Limb (tissue), 2 donors: ENCODE measurements around the gene ACSM2B.
"Not testable (repeated sequence)": the region's sequence is repeated elsewhere in the genome, so short reads cannot be mapped to it uniquely, and the experiment has no call there.

Experiments used
- DNase-seq, 2 donors: peaks; one replicate each; pipeline ENCODE4 v3.0.0-alpha.2; 2016; ENCODE audit errors: extremely low spot score in 2 of 2

ACSM2B gene, protein sequence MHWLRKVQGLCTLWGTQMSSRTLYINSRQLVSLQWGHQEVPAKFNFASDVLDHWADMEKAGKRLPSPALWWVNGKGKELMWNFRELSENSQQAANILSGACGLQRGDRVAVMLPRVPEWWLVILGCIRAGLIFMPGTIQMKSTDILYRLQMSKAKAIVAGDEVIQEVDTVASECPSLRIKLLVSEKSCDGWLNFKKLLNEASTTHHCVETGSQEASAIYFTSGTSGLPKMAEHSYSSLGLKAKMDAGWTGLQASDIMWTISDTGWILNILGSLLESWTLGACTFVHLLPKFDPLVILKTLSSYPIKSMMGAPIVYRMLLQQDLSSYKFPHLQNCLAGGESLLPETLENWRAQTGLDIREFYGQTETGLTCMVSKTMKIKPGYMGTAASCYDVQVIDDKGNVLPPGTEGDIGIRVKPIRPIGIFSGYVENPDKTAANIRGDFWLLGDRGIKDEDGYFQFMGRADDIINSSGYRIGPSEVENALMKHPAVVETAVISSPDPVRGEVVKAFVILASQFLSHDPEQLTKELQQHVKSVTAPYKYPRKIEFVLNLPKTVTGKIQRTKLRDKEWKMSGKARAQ

DNA sequence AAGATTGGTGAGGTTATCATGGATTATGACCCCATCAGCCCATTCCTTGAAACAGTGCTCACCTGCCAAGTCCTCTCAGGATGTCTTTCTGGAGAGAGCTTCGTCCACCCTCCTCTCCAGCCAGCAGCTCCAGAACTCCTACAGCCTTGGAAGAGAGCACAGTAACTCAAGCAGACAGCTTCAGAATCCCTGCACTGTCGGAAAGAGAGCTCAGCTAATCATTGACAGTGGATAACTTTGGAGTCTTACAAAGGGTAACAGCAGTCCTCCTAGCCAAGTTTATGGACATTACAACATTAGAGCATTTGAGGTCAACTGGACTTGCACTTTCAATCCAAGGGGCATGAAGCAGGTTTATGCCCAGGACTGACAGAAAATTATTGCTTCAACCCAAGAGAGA, at the start of gene ACSM2B:
TSS of gene ACSM2B (minus strand) at position 223 of the 400 bp plus-strand sequence. CDS start 11,522 bp downstream, outside the sequence.
- not testable (repeated sequence) for DNase-seq

DNA sequence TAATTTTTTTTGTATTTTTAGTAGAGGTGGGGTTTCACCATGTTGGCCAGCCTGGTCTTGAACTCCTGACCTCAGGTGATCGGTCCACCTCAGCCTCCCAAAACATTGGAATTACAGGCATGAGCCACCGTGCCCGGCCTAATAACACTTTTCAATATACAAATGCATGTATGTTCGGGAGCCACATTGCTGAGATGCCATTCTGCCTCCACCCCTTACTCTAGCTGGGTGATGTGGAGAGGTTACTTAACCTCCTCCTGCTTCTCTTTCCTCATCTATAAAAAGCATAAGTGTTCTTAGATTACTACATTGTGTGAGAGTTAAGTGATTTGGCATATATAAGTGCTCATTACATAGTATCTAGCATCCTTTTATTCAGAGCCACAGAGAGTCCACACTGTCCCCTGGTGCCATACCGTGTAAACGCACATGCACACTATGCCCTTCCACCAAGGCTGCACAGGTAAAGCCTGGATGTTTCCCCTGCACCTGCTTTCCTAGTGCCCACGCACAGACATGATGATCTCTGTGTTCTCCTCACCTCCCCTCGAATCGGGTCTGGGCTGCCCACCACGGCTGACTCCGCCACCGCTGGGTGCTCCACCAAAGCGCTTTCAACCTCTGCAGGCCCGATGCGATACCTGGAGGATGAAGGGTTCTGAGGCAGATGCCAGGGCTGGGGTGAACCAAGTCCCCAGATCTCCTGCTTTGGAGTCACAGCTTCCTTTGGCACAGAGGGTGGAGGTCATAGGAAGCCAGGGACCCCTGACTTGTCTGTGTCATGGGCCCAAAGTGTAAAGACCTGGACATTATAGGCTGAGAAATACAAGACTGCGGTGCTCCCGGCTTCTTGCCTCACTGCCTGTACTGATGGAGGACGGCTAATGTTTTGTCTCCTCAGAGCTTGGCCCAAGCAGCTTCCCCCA, 49.0 kb upstream of the ACSM2B start:
- DNase-seq, result no peak

- no peak for DNase-seq
Observed at GRCh38 chr16:20624205-20624604, 48.0 kb upstream of the ACSM2B start.

DNA sequence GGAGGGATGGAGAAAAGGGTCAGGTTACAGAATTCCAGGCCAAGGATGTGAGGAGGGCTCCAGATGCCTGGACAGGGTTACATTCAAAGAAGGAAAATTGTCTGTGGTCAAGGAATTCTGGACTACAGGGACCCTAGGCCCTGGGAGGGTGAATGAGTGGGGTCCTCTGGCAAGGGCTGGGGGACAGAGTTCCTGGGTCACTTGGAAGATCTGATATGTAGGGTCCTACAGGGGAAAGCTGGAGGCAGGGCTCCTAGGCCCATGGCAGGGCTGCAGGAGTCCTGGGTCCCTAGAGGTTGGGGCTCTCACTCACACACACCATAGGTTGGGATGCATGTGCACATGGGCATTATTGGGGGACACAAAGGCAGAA, 46.3 kb upstream of the ACSM2B start:
- no peak for DNase-seq

DNA sequence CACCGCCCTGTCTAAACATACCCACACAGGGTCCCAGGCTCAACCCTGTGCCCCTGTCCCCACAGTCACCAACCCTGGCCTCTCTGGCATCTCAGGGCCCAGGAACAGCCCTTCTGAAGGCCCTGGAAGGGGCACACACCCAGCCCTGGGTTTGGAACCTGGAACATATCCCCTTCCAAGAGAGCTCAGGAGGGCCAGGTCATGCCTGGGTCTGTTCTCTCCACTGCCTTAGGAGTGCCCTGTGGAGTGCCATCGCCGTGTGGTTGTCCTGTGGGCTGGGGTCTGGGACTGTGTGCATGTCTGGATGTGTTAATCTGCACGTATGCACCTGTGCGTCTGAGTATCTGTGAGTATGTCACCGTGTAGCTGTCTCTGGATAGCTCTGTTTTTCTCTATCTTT, 45.2 kb upstream of the ACSM2B start:
- DNase-seq, result no peak

DNA sequence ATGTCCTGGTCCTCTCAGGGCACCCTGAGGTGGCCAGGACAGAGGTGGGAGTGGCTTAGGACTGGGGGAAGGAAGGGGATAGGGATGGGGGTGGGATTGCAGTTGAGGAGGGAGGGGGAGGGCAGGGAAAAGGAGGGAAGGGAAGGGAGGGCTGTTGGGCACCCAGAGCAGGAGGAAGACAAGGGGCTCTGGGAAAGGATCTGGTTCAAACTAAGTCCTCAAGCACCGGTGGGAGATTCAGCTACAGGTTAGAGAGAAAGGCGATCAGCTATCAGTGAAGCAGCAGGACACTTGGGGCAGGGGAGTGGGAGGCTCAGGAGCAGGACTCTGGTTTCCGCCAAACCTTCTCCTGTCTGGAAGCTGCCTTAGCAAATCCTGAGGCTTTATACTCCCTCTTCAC, 44.6 kb upstream of the ACSM2B start:
- DNase-seq, result no peak

- no peak for DNase-seq
Observed at GRCh38 chr16:20620003-20620402, 43.8 kb upstream of the ACSM2B start.

- DNase-seq, result no peak
Observed at GRCh38 chr16:20617271-20617670, 41.1 kb upstream of the ACSM2B start.

GRCh38 chr16:20614186-20615141, 38.3 kb upstream of the ACSM2B start:
- no peak for DNase-seq

DNA sequence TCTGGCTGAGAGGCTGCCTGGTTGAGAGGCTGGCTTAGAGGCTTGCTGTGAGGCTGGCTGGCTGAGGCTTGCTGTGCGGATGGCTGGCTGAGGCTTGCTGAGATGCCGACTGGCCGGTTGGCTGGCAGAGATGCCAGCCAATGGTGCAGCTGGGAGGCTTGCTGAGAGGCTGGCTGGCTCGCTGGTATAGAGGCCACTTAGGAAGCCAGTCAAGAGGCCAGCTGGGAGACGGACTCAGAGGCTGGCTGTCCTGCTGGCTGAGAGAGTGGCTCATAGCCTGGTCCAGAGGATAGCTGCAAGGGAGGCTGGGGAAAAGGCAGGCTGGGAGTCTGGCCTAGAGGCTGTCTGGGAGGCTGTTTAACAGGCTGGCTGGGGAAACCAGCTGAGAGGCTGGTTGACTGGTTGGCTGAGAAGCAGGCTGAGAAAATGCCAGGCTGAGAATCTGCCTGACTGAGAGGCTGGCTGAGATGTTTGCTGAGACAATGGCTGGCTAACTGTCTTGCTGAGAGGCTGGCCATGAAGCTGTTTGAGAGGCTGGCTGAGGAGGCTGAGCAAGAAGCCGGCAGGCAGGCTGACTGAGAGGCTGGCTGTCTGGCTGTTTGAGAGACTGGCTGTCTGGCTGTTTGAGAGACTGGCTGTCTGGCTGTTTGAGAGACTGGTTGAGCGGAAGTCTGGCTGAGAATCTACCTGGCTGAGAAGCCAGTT, 37.5 kb upstream of the ACSM2B start:
- no peak for DNase-seq

GRCh38 chr16:20612551-20613480, 36.6 kb upstream of the ACSM2B start:
- DNase-seq, result no peak

DNA sequence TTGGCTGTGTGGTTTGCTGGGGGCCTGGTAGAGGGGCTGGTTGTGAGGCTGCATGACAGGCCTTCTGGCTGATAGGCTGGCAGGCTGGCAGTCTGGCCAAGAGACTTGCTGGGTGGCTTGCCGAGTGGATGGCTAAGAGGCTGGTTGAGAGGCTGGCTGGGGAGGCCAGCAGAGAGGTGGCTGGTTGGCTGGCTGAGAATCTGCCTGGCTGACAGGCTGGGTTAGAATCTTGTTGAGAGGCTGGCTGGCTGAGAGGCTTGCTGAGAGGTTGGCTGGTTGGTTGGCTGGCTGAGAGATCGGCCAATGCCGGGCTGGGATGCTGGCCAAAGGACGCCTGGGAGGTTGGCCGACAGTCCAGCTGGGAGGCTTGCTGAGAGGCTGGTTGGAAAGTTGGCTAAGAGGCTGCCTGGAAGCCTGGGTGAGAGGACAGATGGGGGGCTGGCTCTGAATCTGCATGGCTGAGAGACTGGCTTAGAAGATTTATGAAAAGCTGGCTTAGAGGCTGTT, 35.9 kb upstream of the ACSM2B start:
- DNase-seq, result no peak

DNA sequence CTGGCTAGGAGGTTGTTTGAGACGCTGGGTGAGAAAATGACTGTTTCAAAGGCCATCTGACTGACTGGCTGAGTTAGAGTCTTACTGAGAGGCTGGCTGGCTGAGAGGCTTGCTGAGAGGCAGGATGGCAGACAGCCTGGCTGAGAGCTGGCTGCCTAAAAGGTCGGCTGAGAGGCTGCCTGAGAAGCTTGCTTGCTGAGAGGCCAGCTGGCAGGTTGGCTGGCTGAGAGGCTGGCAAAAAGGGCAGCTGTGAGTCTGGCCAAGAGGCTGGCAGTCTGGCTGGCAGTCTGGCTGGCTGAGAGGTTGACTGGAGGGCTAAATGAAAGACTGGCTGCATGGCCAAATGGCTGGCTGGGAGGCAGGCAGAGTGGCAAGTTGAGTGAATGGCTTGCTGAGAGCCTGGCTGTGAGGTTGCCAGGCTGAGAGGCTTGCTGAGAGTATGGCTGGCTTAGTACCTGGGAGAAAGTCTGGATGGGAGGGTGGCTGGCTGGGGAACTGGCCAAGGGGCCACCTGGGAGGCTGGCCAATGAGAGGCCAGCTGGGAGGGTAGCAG, 35.3 kb upstream of the ACSM2B start:
- DNase-seq, result no peak

GRCh38 chr16:20610892-20611349, 34.8 kb upstream of the ACSM2B start:
- no peak for DNase-seq

DNA sequence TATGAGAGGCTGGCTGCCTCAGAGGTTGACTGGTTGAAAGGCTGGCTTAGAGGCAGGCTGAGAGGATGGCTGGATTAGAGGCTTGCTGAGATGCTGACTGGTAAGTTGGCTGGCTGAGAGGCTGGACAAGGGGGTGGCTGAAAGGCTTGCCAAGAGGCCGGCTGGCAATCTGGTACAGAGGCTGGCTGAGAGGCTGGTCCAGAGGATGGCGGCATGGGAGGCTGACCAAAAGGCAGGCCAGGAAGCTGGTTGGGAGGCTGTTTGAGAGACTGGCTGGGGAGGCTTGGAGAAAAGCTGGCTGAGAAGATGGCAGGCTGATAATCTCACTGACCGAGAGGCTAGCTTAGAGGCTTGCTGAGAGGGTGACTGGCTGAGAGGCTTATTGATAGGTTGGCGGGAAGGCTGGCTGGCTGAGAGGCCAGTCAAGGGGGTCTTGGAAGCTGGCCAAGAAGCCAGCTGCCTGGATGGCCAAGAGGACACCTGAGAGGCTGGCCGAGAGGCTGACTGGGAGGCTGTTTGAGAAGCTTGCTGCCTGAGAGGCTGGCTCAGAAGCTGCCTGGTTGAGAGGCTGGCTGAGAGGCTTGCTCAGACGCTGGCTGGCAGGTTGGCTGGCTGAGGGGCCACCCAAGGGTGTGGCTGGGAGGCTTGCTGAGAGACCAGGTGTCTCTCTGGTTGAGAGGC, 34.2 kb upstream of the ACSM2B start:
- DNase-seq, result no peak

DNA sequence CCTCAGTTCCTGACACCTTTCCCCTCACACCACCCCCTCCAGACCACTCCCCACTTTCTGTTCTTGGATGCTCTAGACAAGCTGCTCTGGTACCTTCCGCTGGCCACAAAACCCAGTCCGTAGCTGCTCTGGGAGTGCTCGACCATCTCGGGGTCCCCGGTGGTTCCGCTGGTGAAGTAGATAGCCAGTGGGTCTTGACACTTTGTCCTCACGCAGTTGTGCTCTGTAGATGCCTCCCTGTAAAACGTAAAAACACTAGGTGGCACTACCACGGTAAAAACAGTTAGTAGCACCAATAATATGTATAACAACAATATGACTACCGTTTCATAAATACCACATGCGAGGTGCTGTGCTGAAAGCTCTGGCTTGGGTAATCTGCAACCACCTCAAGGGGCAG, 26.0 kb upstream of the ACSM2B start:
- DNase-seq, result not testable (repeated sequence)

GRCh38 chr16:20599475-20599874, 23.3 kb upstream of the ACSM2B start:
- not testable (repeated sequence) for DNase-seq
